ENCODE measurements around the gene OR11G2.
"Not testable (repeated sequence)": the region's sequence is repeated elsewhere in the genome, so short reads cannot be mapped to it uniquely, and the experiment has no call there.

Gene OR11G2, protein sequence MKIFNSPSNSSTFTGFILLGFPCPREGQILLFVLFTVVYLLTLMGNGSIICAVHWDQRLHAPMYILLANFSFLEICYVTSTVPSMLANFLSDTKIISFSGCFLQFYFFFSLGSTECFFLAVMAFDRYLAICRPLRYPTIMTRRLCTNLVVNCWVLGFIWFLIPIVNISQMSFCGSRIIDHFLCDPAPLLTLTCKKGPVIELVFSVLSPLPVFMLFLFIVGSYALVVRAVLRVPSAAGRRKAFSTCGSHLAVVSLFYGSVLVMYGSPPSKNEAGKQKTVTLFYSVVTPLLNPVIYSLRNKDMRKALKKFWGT

GRCh38 chr14:20190596-20190995, at the start of gene OR11G2:
TSS of gene OR11G2 (plus strand) at chr14:20190896. CDS start at chr14:20197438, 6,542 bp downstream.
- DNase-seq: no peak

DNA sequence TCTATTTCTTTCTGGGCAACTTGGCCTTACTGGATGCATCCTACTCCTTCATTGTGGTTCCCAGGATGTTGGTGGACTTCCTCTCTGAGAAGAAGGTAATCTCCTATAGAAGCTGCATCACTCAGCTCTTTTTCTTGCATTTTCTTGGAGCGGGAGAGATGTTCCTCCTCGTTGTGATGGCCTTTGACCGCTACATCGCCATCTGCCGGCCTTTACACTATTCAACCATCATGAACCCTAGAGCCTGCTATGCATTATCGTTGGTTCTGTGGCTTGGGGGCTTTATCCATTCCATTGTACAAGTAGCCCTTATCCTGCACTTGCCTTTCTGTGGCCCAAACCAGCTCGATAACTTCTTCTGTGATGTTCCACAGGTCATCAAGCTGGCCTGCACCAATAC, 46.8 kb upstream of the OR11G2 start:
- no peak for DNase-seq

- DNase-seq: no peak
Measured at GRCh38 chr14:20144820-20145219, 45.9 kb upstream of the OR11G2 start.

- DNase-seq: no peak
Measured at GRCh38 chr14:20164462-20164861, 26.2 kb upstream of the OR11G2 start.

DNA sequence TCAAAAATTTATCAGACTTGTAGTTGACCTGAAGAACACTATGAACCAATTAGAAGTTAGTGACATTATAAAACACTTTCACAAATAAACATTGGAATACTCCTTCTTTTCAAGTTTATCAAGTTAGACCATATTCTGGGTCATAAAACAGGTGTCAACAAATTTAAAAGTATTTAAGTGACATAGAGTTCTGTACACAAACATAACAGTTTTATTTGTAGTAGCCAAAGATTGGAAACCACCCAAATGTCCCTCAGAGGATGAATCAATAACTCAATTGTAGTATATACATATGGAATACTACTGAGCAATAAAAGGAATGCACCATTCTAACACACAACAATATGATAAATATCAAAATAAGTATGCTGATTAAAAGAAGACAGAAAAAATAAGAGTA, 23.6 kb upstream of the OR11G2 start:
- DNase-seq: no peak

- not testable (repeated sequence) for DNase-seq
Measured at GRCh38 chr14:20169852-20170251, 20.8 kb upstream of the OR11G2 start.

DNA sequence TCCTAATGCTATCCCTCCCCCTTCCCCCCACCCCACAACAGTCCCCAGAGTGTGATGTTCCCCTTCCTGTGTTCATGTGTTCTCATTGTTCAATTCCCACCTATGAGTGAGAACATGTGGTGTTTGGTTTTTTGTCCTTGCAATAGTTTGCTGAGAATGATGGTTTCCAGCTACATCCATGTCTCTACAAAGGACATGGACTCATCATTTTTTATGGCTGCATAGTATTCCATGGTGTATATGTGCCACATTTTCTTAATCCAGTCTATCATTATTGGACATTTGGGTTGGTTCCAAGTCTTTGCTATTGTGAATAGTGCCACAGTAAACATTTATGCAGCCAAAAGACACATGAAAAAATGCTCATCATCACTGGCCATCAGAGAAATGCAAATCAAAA, 16.5 kb upstream of the OR11G2 start:
- not testable (repeated sequence) for DNase-seq

DNA sequence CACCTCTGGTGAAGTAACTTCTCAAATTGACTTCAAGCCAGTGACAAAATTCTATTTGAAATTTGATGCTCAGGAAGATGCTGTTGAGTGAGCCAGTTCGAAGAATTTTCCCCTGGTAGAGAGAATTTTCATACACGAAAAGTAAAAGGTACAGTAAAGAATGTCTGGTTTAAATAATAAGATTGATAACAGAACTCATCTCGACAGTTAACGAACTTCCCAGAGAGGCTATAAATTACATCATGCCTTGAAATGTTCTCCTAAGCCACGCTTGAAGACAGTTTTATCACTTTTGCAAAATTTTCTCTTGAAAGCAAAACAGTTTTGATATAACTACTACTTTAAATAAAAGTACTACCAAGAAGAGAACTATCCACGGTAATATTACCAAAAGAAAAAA, 14.4 kb upstream of the OR11G2 start:
- no peak for DNase-seq

DNA sequence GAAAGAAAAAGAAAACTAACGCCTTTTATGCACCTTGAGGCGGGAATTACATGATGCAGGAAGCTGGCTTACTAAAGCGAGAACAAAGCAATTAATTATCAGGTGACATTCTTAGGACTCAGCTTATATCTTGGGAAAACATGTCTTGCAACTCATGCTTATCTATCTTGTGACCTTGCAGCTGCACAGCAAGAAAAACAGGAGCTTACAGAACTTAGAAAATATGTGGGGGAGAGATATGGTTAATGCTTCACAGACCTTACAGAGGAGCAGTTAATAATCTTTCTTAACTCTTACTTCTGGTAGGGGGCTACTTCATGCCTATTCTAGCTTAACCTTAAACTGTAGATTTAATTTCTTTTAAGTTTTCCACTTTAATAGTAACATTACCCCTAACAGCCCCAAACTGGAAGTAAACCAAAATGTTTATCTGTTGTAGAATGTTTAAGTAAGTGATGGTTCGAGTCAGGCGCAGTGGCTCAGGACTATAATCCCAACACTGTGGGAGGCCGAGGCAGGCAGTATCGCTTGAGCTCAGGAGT, 13.2 kb upstream of the OR11G2 start:
- no peak for DNase-seq

GRCh38 chr14:20179218-20179617, 11.5 kb upstream of the OR11G2 start:
- DNase-seq: no peak

DNA sequence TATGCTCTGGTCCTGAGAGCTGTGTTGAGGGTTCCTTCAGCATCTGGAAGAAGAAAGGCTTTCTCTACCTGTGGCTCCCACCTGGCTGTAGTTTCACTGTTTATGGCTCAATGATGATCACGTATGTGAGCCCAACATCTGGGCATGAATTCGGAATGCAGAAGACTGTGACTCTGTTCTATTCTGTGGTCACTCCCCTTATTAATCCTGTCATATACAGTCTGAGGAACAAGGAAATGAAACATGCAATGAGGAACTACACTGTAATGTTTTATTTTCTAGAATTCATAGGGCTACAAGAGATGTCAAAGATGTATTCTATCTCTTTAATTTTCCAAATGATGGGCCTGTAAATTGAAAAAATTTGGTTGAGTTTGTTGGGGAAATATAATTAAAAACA, 10.8 kb upstream of the OR11G2 start:
- DNase-seq: no peak

DNA sequence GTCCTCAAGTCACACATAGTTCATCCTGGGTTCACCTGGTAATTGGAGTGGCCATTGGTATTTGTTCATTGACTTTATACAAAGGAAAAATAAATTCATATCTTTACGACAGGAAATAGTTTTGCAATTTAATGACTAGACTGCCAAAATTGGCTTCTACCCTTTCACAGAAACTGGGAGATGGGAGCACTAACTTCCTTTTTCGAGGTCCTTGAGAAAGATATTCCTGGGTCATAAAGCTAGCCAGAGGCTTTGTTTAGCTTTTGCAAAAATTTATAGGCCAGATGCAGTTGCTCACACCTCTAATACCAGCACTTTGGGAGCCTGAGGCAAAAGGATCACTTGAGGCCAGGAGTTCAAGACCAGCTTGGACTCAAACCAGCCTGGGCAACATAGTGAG, 10.2 kb upstream of the OR11G2 start:
- DNase-seq: no peak

- no peak for DNase-seq
Measured at GRCh38 chr14:20184181-20184580, 6.5 kb upstream of the OR11G2 start.

GRCh38 chr14:20191396-20191795, 700 bp downstream of the OR11G2 start:
- DNase-seq: no peak

DNA sequence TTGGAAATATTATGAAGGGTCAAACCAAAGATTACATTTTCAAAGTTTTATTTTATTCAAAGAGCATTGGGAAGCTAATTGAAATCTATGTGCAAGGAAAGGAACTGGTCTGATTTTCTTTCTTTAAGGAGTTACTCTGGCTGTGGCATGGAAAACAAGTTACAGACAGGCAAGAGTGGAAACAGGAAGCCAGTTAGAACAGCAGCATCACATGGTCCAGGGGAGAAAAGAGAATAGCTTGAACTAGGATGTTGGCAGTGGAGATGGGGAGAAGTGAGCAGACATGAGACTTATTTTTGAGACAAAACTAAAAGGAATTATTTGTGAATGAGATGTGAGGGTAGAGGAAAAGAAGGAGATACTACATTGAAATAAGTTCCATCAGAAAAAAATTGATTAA, 3.4 kb downstream of the OR11G2 start:
- no peak for DNase-seq

DNA sequence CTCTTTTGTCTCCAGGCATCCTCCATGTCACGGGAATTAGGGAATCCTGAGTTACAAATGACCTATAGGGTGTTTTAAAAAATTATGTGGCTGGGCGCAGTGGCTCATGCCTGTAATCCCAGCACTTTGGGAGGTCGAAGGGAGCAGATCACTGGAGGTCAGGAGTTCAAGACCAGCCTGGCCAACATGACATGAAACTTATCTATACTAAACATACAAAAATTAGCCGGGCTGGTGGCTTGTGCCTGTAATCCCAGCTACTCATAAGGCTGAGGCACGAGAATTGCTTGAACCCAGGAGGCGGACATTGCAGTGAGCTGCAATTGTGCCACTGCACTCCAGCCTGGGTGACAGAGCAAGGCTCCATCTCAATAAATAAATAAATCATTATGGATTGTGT, 4.5 kb downstream of the OR11G2 start:
- not testable (repeated sequence) for DNase-seq

GRCh38 chr14:20195911-20196310, 5.2 kb downstream of the OR11G2 start:
- DNase-seq: no peak

- no peak for DNase-seq
Measured at GRCh38 chr14:20197459-20197858, 6.8 kb downstream of the OR11G2 start.

DNA sequence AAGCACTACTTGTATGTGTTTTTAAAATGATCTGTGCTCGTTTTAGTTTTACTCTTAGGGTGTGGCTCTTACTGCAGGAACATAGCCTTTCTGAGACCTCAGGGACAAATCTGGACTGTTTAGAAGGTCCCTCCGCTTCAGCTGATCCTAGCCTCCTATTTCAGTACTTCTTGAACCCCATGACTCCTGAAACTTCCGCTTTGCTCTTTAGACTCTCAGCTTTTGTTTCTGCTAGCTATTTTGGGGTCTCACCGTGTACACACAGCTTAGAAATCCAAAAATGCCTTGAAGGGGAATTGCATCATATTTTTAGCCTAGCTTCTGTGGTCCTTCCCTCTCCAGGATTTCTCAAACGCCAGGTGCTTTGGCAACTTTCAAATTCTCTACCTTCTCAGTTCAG, 8.3 kb downstream of the OR11G2 start:
- no peak for DNase-seq

- no peak for DNase-seq
Measured at GRCh38 chr14:20204721-20205120, 14.0 kb downstream of the OR11G2 start.

DNA sequence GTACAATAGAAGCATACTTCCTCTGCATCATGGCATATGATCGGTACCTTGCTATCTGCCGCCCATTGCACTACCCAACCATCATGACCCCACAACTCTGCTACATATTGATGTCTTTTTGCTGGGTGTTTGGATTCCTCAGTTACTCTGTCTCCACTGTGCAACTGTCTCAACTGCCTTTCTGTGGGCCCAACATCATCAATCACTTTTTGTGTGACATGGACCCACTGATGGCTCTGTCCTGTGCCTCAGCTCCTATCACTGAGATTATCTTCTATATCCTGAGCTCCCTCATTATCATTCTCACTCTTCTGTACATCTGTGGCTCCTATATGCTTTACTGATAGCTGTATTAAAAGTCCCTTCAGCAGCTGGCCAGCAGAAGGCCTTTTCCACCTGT, 18.9 kb downstream of the OR11G2 start:
- DNase-seq: no peak

GRCh38 chr14:20212406-20212805, 21.7 kb downstream of the OR11G2 start:
- DNase-seq: not testable (repeated sequence)

- DNase-seq: no peak
Measured at GRCh38 chr14:20215196-20215595, 24.5 kb downstream of the OR11G2 start.

- no peak for DNase-seq
Measured at GRCh38 chr14:20219033-20219432, 28.3 kb downstream of the OR11G2 start.

DNA sequence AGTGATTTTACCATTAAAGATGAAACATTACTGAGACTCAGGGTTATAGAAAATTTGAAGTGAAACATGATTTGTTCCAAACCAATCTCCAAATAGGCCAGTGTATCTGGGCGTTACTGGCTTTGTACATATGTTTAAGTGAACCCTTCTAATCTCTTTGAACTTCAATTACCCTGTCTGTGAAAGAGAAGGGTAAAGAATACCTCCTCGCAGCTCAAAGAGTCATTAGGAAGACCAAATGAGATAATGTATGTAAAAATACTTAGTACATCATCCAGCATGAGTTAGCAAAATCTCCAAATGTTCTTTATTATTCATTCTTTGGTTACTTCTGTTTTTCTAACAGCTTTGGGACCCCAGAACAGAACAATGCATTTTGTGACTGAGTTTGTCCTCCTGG, 32.7 kb downstream of the OR11G2 start, which contains the start of gene OR11H6:
OR11H6 (plus strand) TSS at position 301 of the 400 bp plus-strand sequence; CDS start at position 301, 0 bp downstream.
- DNase-seq: no peak
